Stimulated activated naive CD8-positive, alpha-beta T cell treated with anti-CD3 and anti-CD28 coated beads, Interleukin-15, Interleukin-2, amounts not matched to agents 100 ng/mL and 50 ng/mL, for 24 hours (primary cell): ENCODE results near the gene SOX10.

Source experiments
- H3K27ac Mint-ChIP-seq: one replicate; pipeline ENCODE4 v1.8.0; 2021; ENCODE audit warnings: mild to moderate bottlenecking, mixed read lengths
- H3K27me3 Mint-ChIP-seq: one replicate; pipeline ENCODE4 v1.8.0; 2021; ENCODE audit warnings: mixed read lengths
- H3K36me3 Mint-ChIP-seq: one replicate; pipeline ENCODE4 v1.8.0; 2021; ENCODE audit warnings: low read depth, mixed read lengths
- H3K4me1 Mint-ChIP-seq: one replicate; pipeline ENCODE4 v1.8.0; 2021; ENCODE audit warnings: low read depth, mixed read lengths
- H3K4me3 Mint-ChIP-seq: one replicate; pipeline ENCODE4 v1.8.0; 2021; ENCODE audit warnings: mild to moderate bottlenecking, mixed read lengths
- H3K9me3 Mint-ChIP-seq: one replicate; pipeline ENCODE4 v1.8.0; 2021; ENCODE audit warnings: mixed read lengths

SOX10 gene

GRCh38 chr22:37998543-37998942 is 14.2 kb upstream of the SOX10 start:
- Mint-ChIP-seq H3K27me3 (no peaks in the 10 kb centered on the region), H3K36me3 (no peaks in the 10 kb centered on the region), H3K4me3 (no peak overlapping the region), H3K4me1 (peaks cover 25% of the 10 kb centered on the region), H3K9me3 (no peaks in the 10 kb centered on the region), H3K27ac (no peak overlapping the region)

DNA sequence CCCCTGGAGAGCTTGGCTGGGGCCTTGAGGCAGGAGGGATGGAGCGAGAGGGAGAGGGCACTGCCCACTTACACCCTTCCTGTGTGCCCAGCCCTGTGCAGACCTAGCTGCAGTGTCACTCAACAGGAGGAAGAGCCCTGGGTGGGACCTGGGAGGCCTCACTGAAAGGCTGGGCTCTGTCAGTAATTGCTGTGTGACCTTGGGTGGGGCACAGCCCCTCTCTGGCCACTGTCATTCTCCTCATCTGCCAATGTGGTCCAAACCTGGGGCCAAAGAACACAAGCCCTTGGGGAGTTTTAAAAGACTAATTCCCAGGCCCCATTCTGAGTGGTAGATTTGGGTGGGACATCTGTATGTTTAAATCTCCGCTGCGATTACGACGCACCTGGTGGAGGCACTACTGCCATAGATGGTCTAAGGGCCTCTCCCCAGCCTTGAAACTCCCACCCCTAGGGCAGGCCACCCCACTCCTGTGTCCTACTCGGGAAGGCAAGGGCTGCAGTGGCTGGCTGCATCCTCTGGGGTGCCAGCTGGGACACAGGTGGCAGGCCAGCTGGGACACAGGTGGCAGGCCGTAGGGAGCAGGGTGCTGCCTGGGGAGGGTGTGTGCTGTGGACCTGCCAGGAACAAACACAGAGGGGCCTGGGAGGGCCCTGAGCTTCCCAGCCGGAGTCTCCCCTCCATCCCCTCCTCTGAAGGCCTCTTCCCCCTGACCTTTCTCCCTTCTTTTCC is 12.3 kb upstream of the SOX10 start:
- Mint-ChIP-seq H3K27ac (no peak overlapping the region), H3K9me3 (no peaks in the 10 kb centered on the region), H3K4me3 (no peak overlapping the region), H3K27me3 (no peaks in the 10 kb centered on the region), H3K4me1 (peaks cover 25% of the 10 kb centered on the region), H3K36me3 (no peaks in the 10 kb centered on the region)

- Mint-ChIP-seq H3K36me3 (no peaks in the 10 kb centered on the region), H3K4me3 (no peak overlapping the region), H3K27ac (no peak overlapping the region)
Observed at GRCh38 chr22:37996079-37996478, 11.7 kb upstream of the SOX10 start.

GRCh38 chr22:37995460-37995859 is 11.1 kb upstream of the SOX10 start:
- Mint-ChIP-seq H3K36me3 (no peaks in the 10 kb centered on the region), H3K4me1 (peaks cover 25% of the 10 kb centered on the region), H3K27me3 (no peaks in the 10 kb centered on the region), H3K4me3 (no peak overlapping the region), H3K27ac (no peak overlapping the region), H3K9me3 (no peaks in the 10 kb centered on the region)

More at GRCh38 chr22:37996079-37996478, 11.7 kb upstream of the SOX10 start:
- Mint-ChIP-seq H3K27me3 (no peaks in the 10 kb centered on the region), H3K9me3 (no peaks in the 10 kb centered on the region), H3K4me1 (peaks cover 25% of the 10 kb centered on the region)

- Mint-ChIP-seq H3K27ac (no peak overlapping the region), H3K27me3 (no peaks in the 10 kb centered on the region), H3K4me3 (no peak overlapping the region), H3K4me1 (peaks cover 25% of the 10 kb centered on the region), H3K36me3 (no peaks in the 10 kb centered on the region), H3K9me3 (no peaks in the 10 kb centered on the region)
Observed at GRCh38 chr22:37994982-37995381, 10.6 kb upstream of the SOX10 start.

DNA sequence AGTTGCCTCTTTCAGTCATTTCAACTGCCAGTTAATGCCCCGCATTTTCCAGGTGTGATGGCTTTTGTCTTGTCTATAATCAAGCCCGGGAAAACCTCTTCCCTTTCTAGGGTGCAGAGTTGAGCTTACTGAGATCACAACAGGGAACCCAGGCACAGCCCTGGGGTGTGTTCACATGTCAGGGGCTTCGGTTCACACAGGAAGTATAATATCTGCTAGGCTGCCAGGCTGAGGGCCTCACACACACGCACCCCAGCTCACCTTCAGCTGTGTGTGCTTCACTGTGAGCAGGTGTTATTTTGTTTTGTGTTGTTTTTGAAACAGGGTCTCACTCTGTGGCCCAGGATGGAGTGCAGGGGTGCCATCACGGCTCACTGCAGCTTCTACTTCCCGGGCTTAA is 9.7 kb upstream of the SOX10 start:
- Mint-ChIP-seq H3K4me3 (no peak overlapping the region), H3K27ac (no peak overlapping the region), H3K36me3 (no peaks in the 10 kb centered on the region), H3K27me3 (no peaks in the 10 kb centered on the region), H3K9me3 (no peaks in the 10 kb centered on the region), H3K4me1 (peaks cover 25% of the 10 kb centered on the region)

DNA sequence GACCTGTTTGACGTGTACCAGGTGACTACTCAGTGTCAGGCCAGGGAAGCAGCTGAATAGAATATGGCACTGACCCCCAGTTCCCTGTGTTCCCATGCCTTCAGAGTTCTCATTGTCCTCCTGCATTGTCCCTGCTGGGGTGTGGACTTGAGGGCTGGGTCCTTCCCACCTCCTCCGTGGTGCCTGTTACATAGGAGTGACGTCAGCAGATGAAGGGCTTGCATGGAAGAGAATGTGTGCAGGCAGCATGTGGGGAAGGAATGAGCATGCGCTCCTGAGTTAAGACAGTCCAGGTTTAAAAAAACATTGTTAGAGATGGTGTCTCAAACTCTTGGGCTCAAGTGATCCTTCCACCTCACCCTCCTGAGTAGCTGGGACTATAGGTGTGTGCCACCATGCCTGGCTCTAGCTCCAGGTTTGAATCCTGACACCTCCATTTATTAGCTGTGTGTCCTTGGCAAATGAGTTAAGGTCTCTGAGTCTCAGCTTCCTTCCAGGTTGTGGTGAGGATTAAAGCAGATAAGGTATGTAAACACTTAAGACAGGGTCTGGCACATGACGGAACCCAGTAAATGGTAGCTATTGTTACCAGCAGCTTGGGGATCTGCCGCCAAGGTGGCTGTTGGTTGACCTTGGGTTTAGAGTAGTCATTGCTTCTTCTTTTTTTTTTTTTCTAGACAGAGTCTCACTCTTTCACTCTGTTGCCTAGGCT is 7.5 kb upstream of the SOX10 start:
- H3K36me3 Mint-ChIP-seq, result no peaks in the 10 kb centered on the region
- no peak overlapping the region for H3K27ac Mint-ChIP-seq
- no peaks in the 10 kb centered on the region for H3K9me3 Mint-ChIP-seq
- H3K27me3 Mint-ChIP-seq, result no peaks in the 10 kb centered on the region
- H3K4me1 Mint-ChIP-seq, result peaks cover 21% of the 10 kb centered on the region
- no peak overlapping the region for H3K4me3 Mint-ChIP-seq

GRCh38 chr22:37990862-37991261 is 6.5 kb upstream of the SOX10 start:
- Mint-ChIP-seq H3K36me3 (no peaks in the 10 kb centered on the region), H3K9me3 (no peaks in the 10 kb centered on the region), H3K4me3 (no peak overlapping the region), H3K27me3 (no peaks in the 10 kb centered on the region), H3K4me1 (peaks cover 12% of the 10 kb centered on the region), H3K27ac (no peak overlapping the region)

DNA sequence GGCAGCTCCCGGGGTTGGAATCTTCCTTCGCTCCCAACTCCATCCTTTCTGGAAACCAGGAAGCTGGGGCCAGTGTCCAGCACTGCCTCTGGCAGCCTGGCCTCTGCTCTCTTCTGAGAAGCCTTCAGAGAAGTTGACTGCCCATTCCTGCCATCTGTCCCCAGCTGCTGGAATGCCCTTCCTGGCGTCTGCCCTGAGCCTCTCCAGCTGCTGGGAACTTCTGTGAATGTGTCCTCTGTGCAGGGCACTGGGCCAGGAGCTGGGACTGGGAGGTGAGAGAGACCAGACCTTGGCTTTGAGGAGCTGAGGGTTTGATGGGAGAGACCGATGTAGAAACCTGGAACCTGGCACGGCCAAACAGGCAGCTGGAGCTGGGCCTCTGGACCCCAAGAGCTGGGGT is 5.9 kb upstream of the SOX10 start:
- no peak overlapping the region for H3K4me3 Mint-ChIP-seq
- H3K4me1 Mint-ChIP-seq, result peaks cover 8% of the 10 kb centered on the region
- no peaks in the 10 kb centered on the region for H3K27me3 Mint-ChIP-seq
- no peaks in the 10 kb centered on the region for H3K36me3 Mint-ChIP-seq
- no peak overlapping the region for H3K27ac Mint-ChIP-seq
- H3K9me3 Mint-ChIP-seq, result no peaks in the 10 kb centered on the region

DNA sequence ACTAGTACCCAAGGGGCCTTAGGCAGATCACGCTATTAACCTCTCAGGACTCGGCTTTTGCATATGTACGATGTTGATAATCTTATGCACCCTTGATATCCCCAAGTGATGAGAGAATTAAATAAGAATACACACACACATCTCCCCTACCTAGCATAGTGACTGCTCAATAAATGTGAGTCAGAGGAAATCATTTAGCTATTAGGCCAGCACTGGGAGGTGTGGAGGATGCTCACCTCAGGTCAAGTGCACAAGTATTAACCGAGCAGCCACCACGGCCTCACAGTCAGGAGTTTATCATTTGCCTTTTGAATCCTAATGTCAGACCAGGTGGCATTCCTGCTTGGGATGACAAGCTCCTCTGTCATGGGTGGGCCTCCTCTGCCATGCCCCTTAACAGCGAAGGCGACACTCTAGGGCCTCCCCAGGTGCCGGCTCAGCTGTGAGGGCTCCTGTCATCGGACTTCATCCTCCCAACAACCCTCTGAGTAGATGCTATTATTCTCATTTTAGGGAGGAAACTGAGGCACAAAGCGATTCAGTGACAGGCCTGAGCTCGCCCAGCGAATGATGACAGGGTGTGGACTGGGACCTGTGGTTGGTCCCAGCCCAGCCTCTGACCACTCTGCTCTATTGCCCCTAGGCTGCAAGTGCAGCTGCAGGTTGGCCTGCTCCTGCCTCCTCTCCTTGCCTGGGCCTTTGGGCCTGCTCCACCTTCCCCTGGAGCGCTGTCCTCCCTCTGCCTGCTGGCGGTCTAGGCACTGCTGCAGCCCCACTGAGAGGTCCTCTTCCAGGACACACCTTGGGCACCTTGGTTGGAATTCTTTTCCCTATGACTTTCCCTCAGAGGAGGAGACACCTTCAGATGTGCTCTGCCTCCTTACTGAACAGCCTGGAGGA is 5.0 kb upstream of the SOX10 start:
- no peak overlapping the region for H3K27ac Mint-ChIP-seq
- peaks cover 3% of the 10 kb centered on the region for H3K4me1 Mint-ChIP-seq
- no peak overlapping the region for H3K4me3 Mint-ChIP-seq
- H3K27me3 Mint-ChIP-seq, result no peaks in the 10 kb centered on the region
- H3K36me3 Mint-ChIP-seq, result no peaks in the 10 kb centered on the region
- H3K9me3 Mint-ChIP-seq, result no peaks in the 10 kb centered on the region

DNA sequence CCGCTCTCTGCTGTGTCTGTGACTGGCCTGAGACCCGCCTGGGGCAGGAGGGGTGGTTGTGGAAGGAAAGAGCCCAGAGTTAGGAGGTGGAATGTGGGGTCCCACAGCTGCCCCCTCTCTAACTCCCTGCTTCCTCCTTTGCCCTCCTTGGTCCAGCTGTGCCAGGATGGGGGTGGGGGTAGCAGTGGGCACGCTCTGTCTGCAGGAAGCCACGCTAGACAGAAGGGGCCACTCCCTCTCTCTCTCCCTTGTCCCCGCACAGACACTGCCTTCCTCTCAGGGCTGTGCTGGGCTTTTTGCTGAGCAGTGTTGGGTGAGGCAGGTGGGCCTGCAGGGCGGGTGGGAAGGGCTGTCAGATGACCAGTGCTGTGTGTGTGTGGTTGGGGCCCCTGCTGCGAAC is 2.0 kb upstream of the SOX10 start:
- Mint-ChIP-seq H3K27ac (no peak overlapping the region), H3K27me3 (no peaks in the 10 kb centered on the region), H3K36me3 (no peaks in the 10 kb centered on the region), H3K4me3 (no peak overlapping the region), H3K9me3 (no peaks in the 10 kb centered on the region), H3K4me1 (no peaks in the 10 kb centered on the region)

- H3K27me3 Mint-ChIP-seq, result no peaks in the 10 kb centered on the region
- H3K4me3 Mint-ChIP-seq, result no peak overlapping the region
- no peak overlapping the region for H3K27ac Mint-ChIP-seq
- no peaks in the 10 kb centered on the region for H3K9me3 Mint-ChIP-seq
- no peaks in the 10 kb centered on the region for H3K36me3 Mint-ChIP-seq
- no peaks in the 10 kb centered on the region for H3K4me1 Mint-ChIP-seq
Observed at GRCh38 chr22:37985751-37986281, 1.5 kb upstream of the SOX10 start.

DNA sequence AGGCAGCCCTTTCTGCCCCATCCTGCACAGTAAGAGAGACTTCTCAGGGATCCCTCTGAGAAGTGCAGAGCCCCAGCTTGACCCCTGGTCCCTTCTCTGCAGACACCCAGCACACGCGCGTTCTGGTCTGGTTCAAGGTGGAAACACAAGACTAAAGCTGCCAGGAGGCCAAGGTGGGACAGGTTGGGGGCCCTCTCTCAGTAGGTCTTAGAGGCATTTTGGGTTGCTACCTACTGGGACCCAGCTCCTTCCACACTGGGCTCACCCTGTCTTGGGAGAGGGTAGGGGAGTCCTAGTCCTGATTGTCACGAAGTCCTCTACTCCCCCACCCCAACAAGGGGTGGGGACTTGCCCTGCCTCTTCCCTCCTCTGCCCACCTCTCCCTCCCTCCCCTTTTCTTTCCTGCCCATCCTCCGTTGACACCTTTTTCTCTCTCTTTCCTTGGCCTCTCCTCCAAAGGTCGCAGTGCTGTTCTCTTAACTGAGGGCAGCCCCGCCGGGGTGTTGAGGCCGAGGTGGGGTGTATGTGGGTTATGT is 763 bp upstream of the SOX10 start:
- no peaks in the 10 kb centered on the region for H3K27me3 Mint-ChIP-seq
- no peak overlapping the region for H3K4me3 Mint-ChIP-seq
- H3K4me1 Mint-ChIP-seq, result no peaks in the 10 kb centered on the region
- H3K27ac Mint-ChIP-seq, result no peak overlapping the region
- H3K9me3 Mint-ChIP-seq, result no peaks in the 10 kb centered on the region
- no peaks in the 10 kb centered on the region for H3K36me3 Mint-ChIP-seq

DNA sequence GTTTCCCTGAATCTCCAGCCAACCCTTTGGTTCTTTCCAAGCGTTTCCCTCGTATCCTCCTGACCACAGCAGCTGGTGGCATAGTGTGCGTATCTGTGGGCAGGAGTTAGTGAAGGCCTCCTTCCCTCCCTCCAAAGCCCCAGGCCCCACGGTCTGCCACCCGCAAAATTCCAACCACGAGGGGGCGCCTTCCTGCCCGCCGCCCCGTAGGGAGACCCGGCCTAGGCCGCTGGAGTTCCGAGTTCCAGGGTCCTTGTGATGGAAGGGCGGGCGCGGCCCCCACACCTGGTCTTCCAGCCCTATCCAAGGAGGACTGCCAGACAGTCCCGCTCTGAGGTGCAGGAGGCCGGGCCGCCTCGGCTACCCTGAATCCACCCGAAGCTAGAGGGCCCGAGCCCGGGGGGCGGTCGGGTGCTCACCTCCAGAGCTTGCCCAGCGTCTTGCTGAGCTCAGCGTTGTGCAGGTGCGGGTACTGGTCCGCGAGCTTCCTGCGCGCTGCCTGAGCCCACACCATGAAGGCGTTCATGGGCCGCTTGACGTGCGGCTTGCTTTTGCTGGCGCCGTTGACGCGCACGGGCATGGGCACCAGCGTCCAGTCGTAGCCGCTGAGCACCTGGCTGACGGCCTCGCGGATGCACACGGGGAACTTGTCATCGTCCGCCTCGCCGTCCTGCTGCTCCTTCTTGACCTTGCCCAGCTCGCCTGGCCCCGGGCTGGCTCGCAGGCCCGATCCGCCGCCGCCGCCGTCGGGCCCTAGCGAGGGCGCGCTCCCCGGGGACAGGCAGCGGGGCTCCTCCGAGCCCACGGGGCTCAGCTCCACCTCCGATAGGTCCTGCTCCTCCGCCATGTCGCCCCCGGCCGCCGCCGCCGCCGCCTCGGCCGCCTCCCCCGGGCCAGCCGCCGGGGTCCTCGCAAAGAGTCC is 1.2 kb downstream of the SOX10 start:
- H3K4me1 Mint-ChIP-seq, result no peaks in the 10 kb centered on the region
- no peak overlapping the region for H3K27ac Mint-ChIP-seq
- H3K27me3 Mint-ChIP-seq, result no peaks in the 10 kb centered on the region
- H3K4me3 Mint-ChIP-seq, result no peak overlapping the region
- H3K9me3 Mint-ChIP-seq, result no peaks in the 10 kb centered on the region
- no peaks in the 10 kb centered on the region for H3K36me3 Mint-ChIP-seq
